Adrenal gland (tissue), 12 donors: ENCODE data around the gene PHACTR3. TPM values are rescaled to one million over a fixed set of nuclear protein-coding genes. Genes with fewer than 3 reads are reported as not detected.

Experiments
- DNase-seq, 7 donors: peaks; one replicate each; pipeline ENCODE4 v3.0.0-alpha.2; 2019 to 2020
- H3K27ac ChIP-seq, 5 donors: fragments of 200-600 bp; sonication (generic) in 4 of 5; 1 replicate in 3 of 5; 2 replicates in 2 of 5; pipeline versions ENCODE4 v1.5.1 to v1.8.0; 2016 to 2020; ENCODE audit warnings: mild to moderate bottlenecking in 1 of 5
- H3K27me3 ChIP-seq: fragments of 200-600 bp; 2 replicates; pipeline ENCODE4 v1.8.0; 2021
- H3K36me3 ChIP-seq, 2 donors: fragments of 200-600 bp; replicated peaks in 1 of 2; 1 replicate in 1 of 2; 2 replicates in 1 of 2; pipeline versions ENCODE4 v1.5.1 to v1.8.0; 2018 to 2022
- H3K4me1 ChIP-seq, 2 donors: fragments of 200-600 bp; replicated peaks in 1 of 2; 1 replicate in 1 of 2; 2 replicates in 1 of 2; pipeline versions ENCODE4 v1.5.1 to v1.8.0; 2018 to 2021
- H3K4me3 ChIP-seq, 4 donors: fragments of 200-600 bp; sonication (generic) in 3 of 4; one replicate each; pipeline ENCODE4 v1.5.1; 2016 to 2018
- H3K9me3 ChIP-seq, 3 donors: fragments of 200-600 bp; sonication (generic) in 1 of 3; replicated peaks in 1 of 3; 1 replicate in 2 of 3; 2 replicates in 1 of 3; pipeline versions ENCODE4 v1.5.1 to v1.8.0; 2016 to 2021
- POLR2A ChIP-seq, 2 donors: fragments of 450-650 bp; IDR thresholded peaks; one replicate each; pipeline ENCODE4 v1.6.1; 2017; ENCODE audit warnings: antibody characterized with exemption in 2 of 2, mild to moderate bottlenecking in 2 of 2, moderate library complexity in 1 of 2
- WGBS, 4 donors: extraction: QIAGEN DNeasy Blood & Tissue Kit in 2 of 4; methylation state at CpG; one replicate each; pipeline versions ENCODE4 v1.1.5 to v1.1.7; 2013 to 2017; 5-methylcytosine and 5-hydroxymethylcytosine counted together
- intact Hi-C, 2 donors: fragments of 100-400 bp; cut with DNase I; formaldehyde crosslinking; loops; one replicate each; pipeline versions ENCODE4 v1.14.1 to v1.15.0; 2022 to 2023
- polyA plus RNA-seq, 3 donors: library from polyadenylated mRNA; stranded (reverse); fragments of 200-250 nt in 2 of 3; fragments of 350-450 nt in 1 of 3; fragmentation: Illumina TruSeq in 1 of 3; extraction: RNeasy Lipid Tissue Mini Kit (QIAGEN cat#74804) in 1 of 3; gene quantifications; one replicate each; pipeline ENCODE4 v1.2.3, GENCODE V29; 2013 to 2014
- total RNA-seq, 9 donors: library from RNA; depleted of rRNA in 4 of 9; stranded (reverse); fragments of >200 nt in 4 of 9; fragments of 120-200 nt in 1 of 9; fragmentation: NEBNext Ultra II Directional in 1 of 9; extraction: Animal tissue kit (Norgen Biotek cat#: 25700) in 1 of 9; gene quantifications; one replicate each; pipeline versions ENCODE4 v1.1.0 to v1.2.4, GENCODE V29; 2013 to 2023
- TF ChIP-seq, protein P1 (sequence below), 6 experiments: fragments of 450-650 bp in 4 of 6; fragments of 200-600 bp in 2 of 6; sonication (generic) in 1 of 6; IDR thresholded peaks; 1 replicate in 5 of 6; 2 replicates in 1 of 6; pipeline versions ENCODE4 v1.5.1 to v1.8.0; 2016 to 2021; ENCODE audit warnings: antibody characterized with exemption in 6 of 6, mild to moderate bottlenecking in 2 of 6, moderate library complexity in 1 of 6
- donor health status: healthy with polysubstance abuse.
- donor health status: Bipolar disorder and iron deficiency.
- donor health status: DM: yes; HTN: yes; CAD: no.
- donor health status: DM: no; HTN: no; CAD: no.
- donor health status: DM: no; HTN: no; CAD: no.
- donor health status: DM: yes; HTN: yes; CAD: no.

Gene PHACTR3
- total and polyA plus RNA-seq, 12 donors: 0.17 to 4.5 (median 0.81) TPM

- peaks cover 4% of the 10 kb centered on the region for H3K27me3 ChIP-seq
- no peaks in the 10 kb centered on the region for H3K4me1 ChIP-seq
- H3K36me3 ChIP-seq: no peaks in the 10 kb centered on the region
- TF ChIP-seq POLR2A (IDR thresholded peaks at IDR 0.05): no peak
- TF ChIP-seq, protein P1, sequence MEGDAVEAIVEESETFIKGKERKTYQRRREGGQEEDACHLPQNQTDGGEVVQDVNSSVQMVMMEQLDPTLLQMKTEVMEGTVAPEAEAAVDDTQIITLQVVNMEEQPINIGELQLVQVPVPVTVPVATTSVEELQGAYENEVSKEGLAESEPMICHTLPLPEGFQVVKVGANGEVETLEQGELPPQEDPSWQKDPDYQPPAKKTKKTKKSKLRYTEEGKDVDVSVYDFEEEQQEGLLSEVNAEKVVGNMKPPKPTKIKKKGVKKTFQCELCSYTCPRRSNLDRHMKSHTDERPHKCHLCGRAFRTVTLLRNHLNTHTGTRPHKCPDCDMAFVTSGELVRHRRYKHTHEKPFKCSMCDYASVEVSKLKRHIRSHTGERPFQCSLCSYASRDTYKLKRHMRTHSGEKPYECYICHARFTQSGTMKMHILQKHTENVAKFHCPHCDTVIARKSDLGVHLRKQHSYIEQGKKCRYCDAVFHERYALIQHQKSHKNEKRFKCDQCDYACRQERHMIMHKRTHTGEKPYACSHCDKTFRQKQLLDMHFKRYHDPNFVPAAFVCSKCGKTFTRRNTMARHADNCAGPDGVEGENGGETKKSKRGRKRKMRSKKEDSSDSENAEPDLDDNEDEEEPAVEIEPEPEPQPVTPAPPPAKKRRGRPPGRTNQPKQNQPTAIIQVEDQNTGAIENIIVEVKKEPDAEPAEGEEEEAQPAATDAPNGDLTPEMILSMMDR (IDR thresholded peaks at IDR 0.05): no peak
- intact Hi-C loops: no loop called here
- H3K9me3 ChIP-seq: no peaks in the 10 kb centered on the region
- no peak overlapping the region for H3K27ac ChIP-seq
- DNase-seq: no peak
- H3K4me3 ChIP-seq: no peak overlapping the region
- WGBS, 4 donors: 45 to 61% (median 52%) methylated on average over 8 of the region's 8 CpGs
These were observed 131.1 kb downstream of the PHACTR3 start for GRCh38 chr20:59735486-59735885.

DNA sequence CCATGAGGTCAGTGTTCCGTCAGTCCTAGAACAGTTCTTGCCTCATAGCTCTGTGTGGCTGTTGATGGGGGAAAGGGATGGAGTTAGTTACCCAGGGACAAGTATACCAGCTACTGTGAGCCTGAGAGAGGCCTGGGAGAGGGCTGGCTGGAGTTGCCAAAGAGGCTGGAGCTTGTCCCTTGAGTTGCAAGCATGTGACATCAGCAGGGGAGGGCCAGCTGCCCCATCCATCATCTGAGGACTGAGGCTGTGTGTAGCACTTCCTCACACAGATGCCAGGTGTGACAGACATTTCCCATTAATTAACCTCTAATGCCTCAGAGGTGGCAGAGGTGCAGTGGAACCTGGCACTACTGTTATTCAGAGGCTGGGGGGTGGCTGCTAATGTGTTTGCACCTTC lies 131.6 kb downstream of the PHACTR3 start:
- no peak overlapping the region for H3K4me3 ChIP-seq
- WGBS, 4 donors: 61 to 71% (median 64%) methylated on average over 1 of the region's 1 CpG
- DNase-seq: peak in 1 of 7 donors; percentile 21
- intact Hi-C loops: no loop called here
- no peaks in the 10 kb centered on the region for H3K4me1 ChIP-seq
- no peaks in the 10 kb centered on the region for H3K9me3 ChIP-seq
- H3K36me3 ChIP-seq: no peaks in the 10 kb centered on the region
- TF ChIP-seq, protein P1 (IDR thresholded peaks at IDR 0.05): no peak
- TF ChIP-seq POLR2A (IDR thresholded peaks at IDR 0.05): no peak
- no peak overlapping the region for H3K27ac ChIP-seq
- H3K27me3 ChIP-seq: peaks cover 8% of the 10 kb centered on the region

GRCh38 chr20:59736366-59736765 lies 132.0 kb downstream of the PHACTR3 start:
- 73 to 91% (median 78%) methylated on average over 2 to 10 of the region's 10 CpGs for WGBS, 4 donors
- peaks cover 13% of the 10 kb centered on the region for H3K27me3 ChIP-seq
- intact Hi-C loops: no loop called here

DNA sequence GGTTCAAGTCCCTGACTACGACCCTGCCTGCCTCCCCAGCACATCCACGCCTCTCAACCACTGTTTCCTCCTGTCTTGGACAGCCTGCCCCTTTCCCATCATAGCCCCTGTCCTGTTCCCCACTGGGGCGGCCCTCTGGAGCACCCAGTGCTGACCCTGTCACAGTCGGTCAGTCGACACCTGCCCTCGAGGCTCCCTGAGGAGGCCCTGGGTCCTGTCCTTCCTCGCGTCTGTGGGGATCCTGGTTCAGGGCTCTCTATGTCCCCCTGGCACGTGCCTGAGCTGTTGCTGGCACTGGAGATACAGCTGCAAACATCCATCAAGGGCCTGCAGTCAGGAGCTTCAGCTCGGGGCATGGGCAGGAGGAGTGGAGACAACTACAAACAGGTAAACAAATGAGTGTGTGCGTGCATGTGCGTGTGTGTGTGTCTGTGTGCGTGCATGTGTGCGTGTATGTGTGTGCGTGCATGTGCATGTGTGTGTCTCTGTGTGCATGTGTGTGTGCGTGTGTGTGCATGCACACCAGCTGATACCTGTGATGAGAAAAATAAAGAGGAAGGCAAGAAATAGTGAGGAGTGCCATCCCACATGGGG lies 132.8 kb downstream of the PHACTR3 start:
- 64 to 70% (median 69%) methylated on average over 16 of the region's 16 CpGs for WGBS, 4 donors
- Histone ChIP-seq H3K36me3 (no peaks in the 10 kb centered on the region), H3K9me3 (no peaks in the 10 kb centered on the region), H3K27me3 (peaks cover 13% of the 10 kb centered on the region), H3K27ac (no peak overlapping the region), H3K4me1 (no peaks in the 10 kb centered on the region), H3K4me3 (no peak overlapping the region)
- intact Hi-C loops: no loop called here
- no peak for DNase-seq
- TF ChIP-seq, protein P1 (IDR thresholded peaks at IDR 0.05): no peak
- no peak for TF ChIP-seq POLR2A (IDR thresholded peaks at IDR 0.05)

More at GRCh38 chr20:59736366-59736765, 132.0 kb downstream of the PHACTR3 start:
- Histone ChIP-seq H3K36me3 (no peaks in the 10 kb centered on the region), H3K9me3 (no peaks in the 10 kb centered on the region), H3K4me3 (no peak overlapping the region), H3K27ac (no peak overlapping the region), H3K4me1 (no peaks in the 10 kb centered on the region)
- DNase-seq: no peak
- TF ChIP-seq, protein P1 (IDR thresholded peaks at IDR 0.05): no peak
- TF ChIP-seq POLR2A (IDR thresholded peaks at IDR 0.05): no peak
